Neutrophil (primary cell): ENCODE data around the gene CWF19L2.
A peak's percentile ranks its signal among the peaks of the same experiment; 100 is the strongest.
"Not testable (repeated sequence)": the region's sequence is repeated elsewhere in the genome, so short reads cannot be mapped to it uniquely, and the experiment has no call there.

Source experiments
- H3K27ac ChIP-seq: fragments of 200-600 bp; sonication (generic); 2 replicates; pipeline ENCODE4 v1.5.1; 2016; ENCODE audit warnings: mild to moderate bottlenecking, moderate library complexity
- H3K27me3 ChIP-seq: fragments of 200-600 bp; sonication (generic); 2 replicates; pipeline ENCODE4 v1.6.0; 2016; ENCODE audit warnings: mild to moderate bottlenecking
- H3K36me3 ChIP-seq: fragments of 200-600 bp; sonication (generic); 2 replicates; pipeline ENCODE4 v1.5.1; 2017
- H3K4me1 ChIP-seq, 2 experiments: fragments of 200-600 bp in 1 of 2; sonication (generic) in 1 of 2; 1 replicate in 1 of 2; 2 replicates in 1 of 2; pipeline versions ENCODE4 v1.5.1 to v1.6.1; 2013 to 2016; ENCODE audit warnings: low read depth in 1 of 2, low read length in 1 of 2, mild to moderate bottlenecking in 1 of 2, moderate library complexity in 1 of 2; ENCODE audit not compliant: control insufficient read depth in 1 of 2, insufficient read depth in 1 of 2
- H3K4me3 ChIP-seq, 2 experiments: fragments of 200-600 bp in 1 of 2; sonication (generic) in 1 of 2; 1 replicate in 1 of 2; 2 replicates in 1 of 2; pipeline ENCODE4 v1.5.1; 2013 to 2016; ENCODE audit warnings: low read depth in 1 of 2, low read length in 1 of 2, mild to moderate bottlenecking in 1 of 2, moderate library complexity in 1 of 2
- H3K9me3 ChIP-seq: fragments of 200-600 bp; sonication (generic); 2 replicates; pipeline ENCODE4 v1.5.1; 2016
- CTCF ChIP-seq: fragments of 200-600 bp; sonication (generic); IDR thresholded peaks from 2 replicates; pipeline ENCODE4 v1.5.1; 2016; ENCODE audit warnings: antibody characterized with exemption

The CWF19L2 gene

GRCh38 chr11:107473792-107474191 is 16.2 kb upstream of the CWF19L2 start:
- H3K4me3 ChIP-seq: no peak overlapping the region
- H3K4me1 ChIP-seq: no peaks in the 10 kb centered on the region
- H3K27me3 ChIP-seq: peaks cover 25% of the 10 kb centered on the region
- TF ChIP-seq CTCF: no peak
- H3K9me3 ChIP-seq: no peaks in the 10 kb centered on the region
- H3K36me3 ChIP-seq: no peaks in the 10 kb centered on the region
- H3K27ac ChIP-seq: no peak overlapping the region

- H3K9me3 ChIP-seq: no peaks in the 10 kb centered on the region
- H3K36me3 ChIP-seq: no peaks in the 10 kb centered on the region
- H3K27me3 ChIP-seq: peaks cover 26% of the 10 kb centered on the region
- no peaks in the 10 kb centered on the region for H3K4me1 ChIP-seq
- no peak overlapping the region for H3K27ac ChIP-seq
- H3K4me3 ChIP-seq: no peak overlapping the region
- no peak for TF ChIP-seq CTCF
Measured at GRCh38 chr11:107472966-107473365, 15.3 kb upstream of the CWF19L2 start.

GRCh38 chr11:107468596-107468995 is 11.0 kb upstream of the CWF19L2 start:
- Histone ChIP-seq H3K27me3 (peaks cover 50% of the 10 kb centered on the region), H3K9me3 (no peaks in the 10 kb centered on the region), H3K4me1 (no peaks in the 10 kb centered on the region), H3K27ac (no peak overlapping the region), H3K4me3 (no peak overlapping the region), H3K36me3 (no peaks in the 10 kb centered on the region)
- TF ChIP-seq CTCF: no peak

GRCh38 chr11:107467696-107468095 is 10.1 kb upstream of the CWF19L2 start:
- Histone ChIP-seq H3K4me3 (no peak overlapping the region), H3K9me3 (no peaks in the 10 kb centered on the region), H3K27me3 (peaks cover 56% of the 10 kb centered on the region), H3K36me3 (no peaks in the 10 kb centered on the region), H3K4me1 (no peaks in the 10 kb centered on the region), H3K27ac (no peak overlapping the region)
- TF ChIP-seq CTCF: no peak

GRCh38 chr11:107466275-107466866 is 8.7 kb upstream of the CWF19L2 start:
- H3K27ac ChIP-seq, H3K4me1 ChIP-seq, H3K36me3 ChIP-seq, H3K4me3 ChIP-seq, H3K9me3 ChIP-seq: not testable (repeated sequence)
- H3K27me3 ChIP-seq: peaks cover 59% of the 10 kb centered on the region

- Histone ChIP-seq H3K27ac (peak overlapping the region; percentile 77), H3K4me3 (peak overlapping the region; percentile 70 to 88), H3K9me3 (no peaks in the 10 kb centered on the region), H3K27me3 (peaks cover 31% of the 10 kb centered on the region), H3K4me1 (peaks cover 12 to 15% of the 10 kb centered on the region in 2 experiments), H3K36me3 (peaks cover 18% of the 10 kb centered on the region)
- no peak for TF ChIP-seq CTCF
Measured at GRCh38 chr11:107457205-107457557, 444 bp downstream of the CWF19L2 start.
